Endothelial cell of umbilical vein (primary cell): Measurements from ENCODE around the gene UNC5C.

ENCODE experiments used
- EZH2 ChIP-seq: IDR thresholded peaks from 2 replicates; pipeline ENCODE4 v1.6.1; 2012; ENCODE audit warnings: borderline replicate concordance, low read depth, mild to moderate bottlenecking, moderate library complexity, low read length, inconsistent platforms; ENCODE audit not compliant: severe bottlenecking
- JUN ChIP-seq: IDR thresholded peaks from 2 replicates; pipeline ENCODE4 v1.6.1; 2011; ENCODE audit warnings: borderline replicate concordance, low read depth; ENCODE audit not compliant: insufficient read length, insufficient read depth
- MYC ChIP-seq: IDR thresholded peaks from one replicate; pipeline ENCODE4 v1.6.1; 2011; ENCODE audit warnings: mild to moderate bottlenecking, low read depth, low read length
- POLR2A ChIP-seq: IDR thresholded peaks from 2 replicates; pipeline ENCODE4 v1.6.1; 2012; ENCODE audit warnings: low read depth, mild to moderate bottlenecking, control low read depth, low read length
- POLR2AphosphoS5 ChIP-seq: IDR thresholded peaks from 2 replicates; pipeline ENCODE4 v1.6.1; 2012; ENCODE audit warnings: low read depth, mild to moderate bottlenecking, control low read depth, low read length, moderate library complexity; ENCODE audit not compliant: insufficient read depth
- TF ChIP-seq, protein P1 (sequence below), 2 donors: IDR thresholded peaks; 1 replicate in 1 of 2; 2 replicates in 1 of 2; pipeline ENCODE4 v1.5.1; 2011; ENCODE audit warnings: low read length in 2 of 2, mild to moderate bottlenecking in 2 of 2, moderate library complexity in 2 of 2, control low read depth in 1 of 2, inconsistent platforms in 1 of 2, low read depth in 1 of 2; ENCODE audit not compliant: insufficient read depth in 1 of 2; ENCODE audit errors: extremely low read depth in 1 of 2

DNA sequence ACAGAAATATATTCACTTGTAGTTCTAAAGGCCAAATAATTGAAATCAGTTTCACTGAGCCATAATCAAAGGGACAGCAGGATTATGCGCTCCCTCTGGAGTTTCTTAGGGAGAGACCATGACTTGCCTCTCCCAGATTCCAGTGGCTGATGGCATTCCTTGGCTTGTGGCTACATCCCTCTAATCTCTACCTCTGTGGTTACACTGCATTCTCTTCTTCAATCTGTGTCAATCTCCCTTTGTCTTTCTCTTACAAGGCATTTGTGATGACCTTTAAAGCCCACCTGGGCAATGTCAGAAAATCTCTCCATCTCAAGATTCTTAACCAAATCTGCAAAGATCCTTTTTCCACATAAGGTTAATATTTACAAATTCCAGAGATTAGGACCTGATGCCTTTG is 260.2 kb downstream of the UNC5C start:
- TF ChIP-seq, protein P1, sequence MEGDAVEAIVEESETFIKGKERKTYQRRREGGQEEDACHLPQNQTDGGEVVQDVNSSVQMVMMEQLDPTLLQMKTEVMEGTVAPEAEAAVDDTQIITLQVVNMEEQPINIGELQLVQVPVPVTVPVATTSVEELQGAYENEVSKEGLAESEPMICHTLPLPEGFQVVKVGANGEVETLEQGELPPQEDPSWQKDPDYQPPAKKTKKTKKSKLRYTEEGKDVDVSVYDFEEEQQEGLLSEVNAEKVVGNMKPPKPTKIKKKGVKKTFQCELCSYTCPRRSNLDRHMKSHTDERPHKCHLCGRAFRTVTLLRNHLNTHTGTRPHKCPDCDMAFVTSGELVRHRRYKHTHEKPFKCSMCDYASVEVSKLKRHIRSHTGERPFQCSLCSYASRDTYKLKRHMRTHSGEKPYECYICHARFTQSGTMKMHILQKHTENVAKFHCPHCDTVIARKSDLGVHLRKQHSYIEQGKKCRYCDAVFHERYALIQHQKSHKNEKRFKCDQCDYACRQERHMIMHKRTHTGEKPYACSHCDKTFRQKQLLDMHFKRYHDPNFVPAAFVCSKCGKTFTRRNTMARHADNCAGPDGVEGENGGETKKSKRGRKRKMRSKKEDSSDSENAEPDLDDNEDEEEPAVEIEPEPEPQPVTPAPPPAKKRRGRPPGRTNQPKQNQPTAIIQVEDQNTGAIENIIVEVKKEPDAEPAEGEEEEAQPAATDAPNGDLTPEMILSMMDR (IDR thresholded peaks at IDR 0.05; ENCODE audit: extremely low read depth in 1 of 2, insufficient read depth in 1 of 2, low read depth in 1 of 2, low read length in 2 of 2), result no peak
- no peak for TF ChIP-seq POLR2A
- TF ChIP-seq POLR2AphosphoS5, result no peak
- no peak for TF ChIP-seq EZH2
- TF ChIP-seq MYC, result no peak
- no peak for TF ChIP-seq JUN
